ENCODE results near the gene TMCC3. TPM values are rescaled to one million over a fixed set of nuclear protein-coding genes. Genes with fewer than 3 reads are reported as not detected.

TMCC3 gene
- total RNA-seq, 1 donor from 2014 or later: 0.65 TPM

GRCh38 chr12:94575645-94576403 is 74.5 kb downstream of the TMCC3 start:
- DNase-seq (ENCODE audit: low spot score): no peak
- TF ChIP-seq, protein P1, sequence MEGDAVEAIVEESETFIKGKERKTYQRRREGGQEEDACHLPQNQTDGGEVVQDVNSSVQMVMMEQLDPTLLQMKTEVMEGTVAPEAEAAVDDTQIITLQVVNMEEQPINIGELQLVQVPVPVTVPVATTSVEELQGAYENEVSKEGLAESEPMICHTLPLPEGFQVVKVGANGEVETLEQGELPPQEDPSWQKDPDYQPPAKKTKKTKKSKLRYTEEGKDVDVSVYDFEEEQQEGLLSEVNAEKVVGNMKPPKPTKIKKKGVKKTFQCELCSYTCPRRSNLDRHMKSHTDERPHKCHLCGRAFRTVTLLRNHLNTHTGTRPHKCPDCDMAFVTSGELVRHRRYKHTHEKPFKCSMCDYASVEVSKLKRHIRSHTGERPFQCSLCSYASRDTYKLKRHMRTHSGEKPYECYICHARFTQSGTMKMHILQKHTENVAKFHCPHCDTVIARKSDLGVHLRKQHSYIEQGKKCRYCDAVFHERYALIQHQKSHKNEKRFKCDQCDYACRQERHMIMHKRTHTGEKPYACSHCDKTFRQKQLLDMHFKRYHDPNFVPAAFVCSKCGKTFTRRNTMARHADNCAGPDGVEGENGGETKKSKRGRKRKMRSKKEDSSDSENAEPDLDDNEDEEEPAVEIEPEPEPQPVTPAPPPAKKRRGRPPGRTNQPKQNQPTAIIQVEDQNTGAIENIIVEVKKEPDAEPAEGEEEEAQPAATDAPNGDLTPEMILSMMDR (IDR thresholded peaks at IDR 0.05): no peak
- Mint-ChIP-seq H3K27me3 (ENCODE audit: low read depth) (no peaks in the 10 kb centered on the region), H3K27ac (ENCODE audit: unreplicated experiment) (no peak overlapping the region), H3K4me1 (ENCODE audit: low read depth) (peaks cover 5% of the 10 kb centered on the region), H3K9me3 (ENCODE audit: low read depth) (no peaks in the 10 kb centered on the region), H3K36me3 (ENCODE audit: low read depth) (no peaks in the 10 kb centered on the region), H3K4me3 (ENCODE audit: unreplicated experiment) (no peak overlapping the region)

DNA sequence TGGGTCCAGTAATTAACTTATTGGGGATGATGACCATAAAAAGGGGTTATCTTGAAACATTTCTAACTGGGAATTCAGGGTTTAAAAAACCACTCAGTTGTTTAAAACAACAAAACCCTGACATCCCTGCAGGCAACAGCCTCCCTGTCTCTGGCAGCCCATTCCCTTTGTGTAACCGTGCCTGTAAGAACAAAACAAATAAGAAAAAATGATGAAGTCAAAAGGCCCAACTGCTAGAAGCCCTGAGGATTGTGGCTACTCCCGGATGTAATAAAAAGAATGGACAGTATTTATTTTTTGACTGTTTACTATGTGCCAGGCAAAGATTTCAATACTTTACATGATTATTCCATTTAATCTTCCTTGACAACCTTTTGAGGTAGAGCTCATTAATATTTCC is 75.3 kb downstream of the TMCC3 start:
- no peak for DNase-seq (ENCODE audit: low spot score)
- Mint-ChIP-seq H3K4me1 (ENCODE audit: low read depth) (peaks cover 7% of the 10 kb centered on the region), H3K27me3 (ENCODE audit: low read depth) (peaks cover 1% of the 10 kb centered on the region), H3K4me3 (ENCODE audit: unreplicated experiment) (no peak overlapping the region), H3K36me3 (ENCODE audit: low read depth) (peaks cover 1% of the 10 kb centered on the region), H3K27ac (ENCODE audit: unreplicated experiment) (no peak overlapping the region), H3K9me3 (ENCODE audit: low read depth) (no peaks in the 10 kb centered on the region)
- TF ChIP-seq, protein P1 (IDR thresholded peaks at IDR 0.05): no peak

DNA sequence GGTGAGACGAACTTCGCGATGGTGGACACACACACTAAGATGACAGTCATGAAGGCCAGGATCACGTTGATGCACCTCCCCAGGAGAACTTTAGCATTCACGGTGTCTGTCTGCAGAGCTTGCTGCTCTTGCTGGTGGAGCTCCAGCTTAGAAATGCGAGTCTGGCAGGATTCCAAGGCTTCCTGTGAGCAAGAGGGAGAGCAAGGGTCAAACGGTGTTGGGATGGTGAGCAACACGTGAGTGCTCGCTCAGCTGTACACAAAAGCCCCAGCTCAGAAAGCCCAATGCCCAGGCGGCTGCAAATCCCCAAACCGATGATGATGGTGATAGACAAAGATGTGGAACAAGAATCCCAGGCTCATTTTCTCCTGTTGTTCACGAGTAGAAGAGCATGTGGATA is 78.8 kb downstream of the TMCC3 start:
- Mint-ChIP-seq H3K36me3 (ENCODE audit: low read depth) (peaks cover 2% of the 10 kb centered on the region), H3K4me3 (ENCODE audit: unreplicated experiment) (no peak overlapping the region), H3K27me3 (ENCODE audit: low read depth) (peaks cover 2% of the 10 kb centered on the region), H3K4me1 (ENCODE audit: low read depth) (peaks cover 8% of the 10 kb centered on the region), H3K27ac (ENCODE audit: unreplicated experiment) (no peak overlapping the region), H3K9me3 (ENCODE audit: low read depth) (no peaks in the 10 kb centered on the region)
- TF ChIP-seq, protein P1 (IDR thresholded peaks at IDR 0.05): no peak
- DNase-seq (ENCODE audit: low spot score): no peak

DNA sequence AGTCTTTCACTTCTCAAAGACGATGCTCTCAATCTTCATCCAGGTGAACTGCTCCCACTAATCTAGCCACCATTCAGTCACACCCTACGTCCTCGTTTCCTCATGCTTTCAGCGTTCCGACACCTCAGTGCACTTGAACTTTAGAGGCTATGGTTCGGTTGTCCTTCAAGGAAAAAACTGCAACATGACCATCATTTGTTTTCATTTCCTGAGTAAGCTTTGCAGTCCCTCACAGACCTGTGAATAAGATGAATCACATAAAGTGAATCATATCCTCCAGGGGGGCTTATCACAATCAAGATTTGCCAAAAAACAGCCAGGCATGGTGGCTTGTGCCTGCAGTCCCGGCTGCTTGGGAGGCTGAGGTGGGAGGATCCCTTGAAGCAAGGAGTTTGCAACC is 80.2 kb downstream of the TMCC3 start:
- TF ChIP-seq, protein P1 (IDR thresholded peaks at IDR 0.05): no peak
- peaks cover 2% of the 10 kb centered on the region for H3K36me3 Mint-ChIP-seq (ENCODE audit: low read depth)
- H3K4me3 Mint-ChIP-seq (ENCODE audit: unreplicated experiment): no peak overlapping the region
- no peaks in the 10 kb centered on the region for H3K9me3 Mint-ChIP-seq (ENCODE audit: low read depth)
- no peak for DNase-seq (ENCODE audit: low spot score)
- peaks cover 2% of the 10 kb centered on the region for H3K27me3 Mint-ChIP-seq (ENCODE audit: low read depth)
- no peak overlapping the region for H3K27ac Mint-ChIP-seq (ENCODE audit: unreplicated experiment)
- peaks cover 8% of the 10 kb centered on the region for H3K4me1 Mint-ChIP-seq (ENCODE audit: low read depth)

DNA sequence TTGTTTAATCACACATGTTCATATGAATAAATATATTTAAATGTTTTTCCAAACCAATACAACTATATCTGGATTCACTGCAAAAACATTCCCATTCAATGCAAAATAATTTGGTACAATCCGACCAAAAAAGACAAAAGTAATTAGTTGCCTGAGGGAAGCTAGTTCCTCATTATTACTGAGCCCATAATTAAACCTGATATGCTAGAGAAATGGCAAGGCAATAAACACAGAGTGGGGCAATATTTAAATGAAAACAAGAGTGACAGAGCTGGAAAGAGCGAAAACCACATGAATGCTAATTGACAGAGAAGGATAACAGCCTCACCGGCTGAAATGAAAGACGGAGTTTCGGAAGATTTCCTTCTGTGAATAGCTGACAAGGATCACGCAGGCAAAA is 82.6 kb downstream of the TMCC3 start:
- Mint-ChIP-seq H3K9me3 (ENCODE audit: low read depth) (no peaks in the 10 kb centered on the region), H3K27me3 (ENCODE audit: low read depth) (peaks cover 2% of the 10 kb centered on the region), H3K36me3 (ENCODE audit: low read depth) (peaks cover 2% of the 10 kb centered on the region), H3K27ac (ENCODE audit: unreplicated experiment) (no peak overlapping the region), H3K4me3 (ENCODE audit: unreplicated experiment) (no peak overlapping the region), H3K4me1 (ENCODE audit: low read depth) (peaks cover 8% of the 10 kb centered on the region)
- DNase-seq (ENCODE audit: low spot score): no peak
- TF ChIP-seq, protein P1 (IDR thresholded peaks at IDR 0.05): no peak
